GM12875 (cell line): ENCODE measurements around the gene TRIP13.

ENCODE experiments used
- H3K4me3 ChIP-seq: one replicate; pipeline ENCODE4 v1.5.1; 2011; ENCODE audit warnings: low read depth, low read length, control low read depth
- CTCF ChIP-seq: IDR thresholded peaks from 2 replicates; pipeline ENCODE4 v1.5.1; 2011; ENCODE audit warnings: low read depth, mild to moderate bottlenecking, control low read depth, inconsistent platforms, low read length, moderate library complexity, borderline replicate concordance; ENCODE audit not compliant: insufficient read depth

TRIP13 gene

GRCh38 chr5:860506-861150, 32.1 kb upstream of the TRIP13 start:
- H3K4me3 ChIP-seq = no peak overlapping the region
- no peak for TF ChIP-seq CTCF

DNA sequence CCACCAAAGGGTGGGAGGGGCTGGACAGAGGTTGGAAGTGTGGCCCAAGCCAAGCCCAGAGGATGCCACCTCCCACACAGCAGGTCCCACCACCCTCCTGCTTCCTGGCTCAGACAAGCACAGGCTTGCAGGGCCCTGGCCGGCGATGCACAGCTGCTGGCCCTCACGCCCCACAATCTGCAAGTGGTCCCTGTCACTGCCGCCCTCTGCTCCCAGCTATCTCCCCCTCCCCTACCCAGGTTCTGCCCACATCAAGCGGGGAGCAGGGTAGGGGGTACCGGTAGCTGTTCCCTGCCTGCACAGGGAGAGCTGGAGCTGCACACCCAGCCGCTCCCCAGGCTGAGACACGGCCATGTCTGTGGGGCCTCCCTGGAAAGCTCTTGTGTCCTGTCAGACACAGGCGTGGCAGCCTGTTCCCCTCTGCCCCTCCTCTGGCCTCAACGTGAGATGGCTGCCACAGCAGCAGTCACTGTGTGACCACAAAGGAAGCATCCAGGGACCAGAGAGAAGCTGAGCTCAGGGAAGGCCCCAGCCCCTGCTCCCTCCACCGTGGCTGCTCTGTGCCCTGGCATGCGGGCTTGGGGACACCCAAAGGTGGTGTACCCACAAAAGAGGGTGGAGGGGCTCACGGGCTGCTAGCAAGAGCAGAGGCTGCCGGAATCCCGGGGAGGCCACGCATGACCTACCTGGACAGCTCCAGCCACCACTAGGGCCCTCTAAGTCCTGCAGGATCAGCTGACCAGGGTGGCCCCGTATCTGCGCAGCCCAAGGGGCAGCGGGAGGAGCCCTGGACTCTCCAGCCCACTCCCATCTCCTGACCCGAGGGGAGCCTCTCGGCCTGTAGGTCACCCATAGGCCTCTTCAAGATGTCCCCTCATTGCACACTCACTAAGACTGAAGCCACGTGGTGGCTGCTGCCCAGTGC, 31.0 kb upstream of the TRIP13 start:
- no peak for TF ChIP-seq CTCF
- no peak overlapping the region for H3K4me3 ChIP-seq

DNA sequence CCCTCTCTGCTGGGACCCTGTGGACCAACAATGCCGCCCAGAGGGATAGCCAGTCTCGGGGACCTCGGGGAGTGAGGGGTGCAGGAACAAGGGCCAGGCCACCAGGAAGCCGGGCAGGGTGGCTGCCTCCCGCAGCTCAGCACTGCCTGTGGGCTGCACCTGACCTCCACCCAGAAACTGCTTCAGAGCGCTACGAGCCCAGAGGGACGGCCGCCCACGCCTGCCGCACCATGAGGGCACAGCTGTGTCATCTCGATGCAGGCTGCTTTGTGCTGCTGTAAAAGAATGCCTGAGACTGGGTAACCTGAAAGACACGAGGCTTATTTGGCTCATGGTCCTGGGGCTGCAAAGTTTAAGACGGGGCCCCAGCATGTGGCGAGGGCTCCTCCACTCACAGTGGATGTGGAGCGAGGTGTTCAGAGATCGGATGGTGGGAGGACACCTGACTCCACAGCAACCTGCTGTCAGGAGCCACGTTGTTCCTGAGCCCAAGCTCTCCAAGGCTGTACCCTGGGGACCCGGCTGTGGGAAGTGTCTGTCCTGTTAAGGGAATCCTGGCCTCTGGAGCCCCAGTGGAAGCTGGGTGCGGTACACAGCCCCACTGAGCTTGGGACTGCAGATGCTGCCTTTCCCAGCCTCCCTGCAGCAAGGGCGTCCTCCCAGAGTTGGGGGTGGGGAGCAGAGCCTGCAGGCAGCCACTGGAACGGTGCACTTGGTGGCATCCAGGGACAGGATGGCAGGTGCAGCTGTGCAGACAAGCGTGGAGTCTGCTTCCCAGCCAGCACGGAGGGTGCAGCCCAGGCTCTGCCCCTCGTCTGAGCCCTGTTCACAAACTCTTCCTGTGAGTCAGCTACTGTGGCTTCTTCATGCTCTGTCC, 30.1 kb upstream of the TRIP13 start:
- no peak for TF ChIP-seq CTCF
- H3K4me3 ChIP-seq = no peak overlapping the region

GRCh38 chr5:863244-863805, 29.4 kb upstream of the TRIP13 start:
- H3K4me3 ChIP-seq = no peak overlapping the region
- no peak for TF ChIP-seq CTCF

GRCh38 chr5:864492-865167, 28.1 kb upstream of the TRIP13 start:
- no peak for TF ChIP-seq CTCF
- no peak overlapping the region for H3K4me3 ChIP-seq

GRCh38 chr5:865168-865521, 27.5 kb upstream of the TRIP13 start:
- no peak for TF ChIP-seq CTCF

More at GRCh38 chr5:865168-865521, 27.5 kb upstream of the TRIP13 start:
- H3K4me3 ChIP-seq = no peak overlapping the region
